Esophagus squamous epithelium (tissue), 5 donors: ENCODE measurements around the gene BACE2. TPM values are rescaled to one million over a fixed set of nuclear protein-coding genes. Genes with fewer than 3 reads are reported as not detected.

Source experiments
- DNase-seq: peaks from one replicate; lab custom pipeline; 2025; lab: John Stamatoyannopoulos, UW
- H3K27ac ChIP-seq, 4 donors: fragments of 200-600 bp; sonication (generic); one replicate each; pipeline ENCODE4 v1.5.1; 2016 to 2019; ENCODE audit warnings: mild to moderate bottlenecking in 1 of 4
- H3K27me3 ChIP-seq, 4 donors: fragments of 200-600 bp; sonication (generic); 1 replicate in 3 of 4; 2 replicates in 1 of 4; pipeline versions ENCODE4 v1.5.1 to v1.6.0; 2017 to 2021; ENCODE audit warnings: antibody characterized with exemption in 1 of 4
- H3K36me3 ChIP-seq, 3 donors: fragments of 200-600 bp; sonication (generic); one replicate each; pipeline ENCODE4 v1.5.1; 2016 to 2019
- H3K4me1 ChIP-seq, 3 donors: fragments of 200-600 bp; sonication (generic); one replicate each; pipeline ENCODE4 v1.5.1; 2017 to 2019
- H3K4me3 ChIP-seq, 4 donors: fragments of 200-600 bp; sonication (generic); 1 replicate in 3 of 4; 2 replicates in 1 of 4; pipeline ENCODE4 v1.5.1; 2016 to 2019; ENCODE audit warnings: mild to moderate bottlenecking in 2 of 4, moderate library complexity in 1 of 4
- H3K9me3 ChIP-seq, 3 donors: fragments of 200-600 bp; sonication (generic); one replicate each; pipeline ENCODE4 v1.5.1; 2016 to 2019
- POLR2A ChIP-seq, 4 donors: fragments of 450-650 bp; IDR thresholded peaks; one replicate each; pipeline ENCODE4 v1.6.1; 2017; ENCODE audit warnings: antibody characterized with exemption in 4 of 4, mild to moderate bottlenecking in 4 of 4, moderate library complexity in 3 of 4
- WGBS, 2 donors: methylation state at CpG; one replicate each; pipeline ENCODE4 v1.1.5; 2018; 5-methylcytosine and 5-hydroxymethylcytosine counted together
- intact Hi-C: fragments of 100-400 bp; cut with DNase I; formaldehyde crosslinking; loops from one replicate; pipeline ENCODE4 v1.15.0; 2022
- total RNA-seq, 4 donors: library from RNA; depleted of rRNA; stranded (reverse); fragments of >200 nt; gene quantifications; one replicate each; pipeline ENCODE4 v1.1.0, GENCODE V29; 2016
- TF ChIP-seq, protein P1 (sequence below), 6 experiments: fragments of 450-650 bp in 4 of 6; fragments of 200-600 bp in 2 of 6; sonication (generic) in 2 of 6; IDR thresholded peaks; one replicate each; pipeline ENCODE4 v1.5.1; 2016 to 2019; ENCODE audit warnings: antibody characterized with exemption in 6 of 6, mild to moderate bottlenecking in 4 of 6, moderate library complexity in 4 of 6
- donor health status: DM: yes; HTN: yes; CAD: no.

Gene BACE2
- total RNA-seq, 4 donors from 2014 or later = 32.8 to 51.5 (median 47.1) TPM

DNA sequence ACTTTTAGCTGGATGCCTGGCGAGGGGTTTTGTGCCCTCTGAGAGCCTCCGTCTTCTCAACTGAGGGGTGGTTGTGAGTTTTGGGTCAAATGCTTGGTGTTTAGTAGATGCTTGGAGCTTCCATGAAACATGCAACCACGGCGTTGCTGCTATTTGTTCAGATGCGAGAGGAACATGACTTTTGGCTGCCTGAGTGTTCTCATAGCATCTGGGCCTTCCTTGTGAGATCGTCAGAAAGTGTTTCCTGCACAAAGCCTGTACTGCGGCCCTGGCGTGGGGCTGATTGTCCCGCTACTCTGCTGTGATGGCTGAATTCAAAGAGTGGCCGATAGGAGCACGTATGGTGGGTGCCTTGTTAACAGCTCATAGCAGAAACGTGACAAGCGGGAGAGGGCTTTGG, 78.8 kb downstream of the BACE2 start:
- intact Hi-C loops = no loop called here
- H3K4me1 ChIP-seq = peaks cover 0 to 20% (median 8%) of the 10 kb centered on the region in 3 donors
- peak overlapping the region in 3 of 4 donors; percentile 52 to 69 (median 59) for H3K27ac ChIP-seq
- H3K4me3 ChIP-seq = no peak overlapping the region
- no peak for DNase-seq
- peaks cover 0 to 93% (median 4%) of the 10 kb centered on the region in 3 donors for H3K36me3 ChIP-seq
- no peaks in the 10 kb centered on the region for H3K9me3 ChIP-seq
- H3K27me3 ChIP-seq = no peaks in the 10 kb centered on the region
- WGBS, 2 donors = 87 to 92% methylated on average over 7 to 13 of the region's 13 CpGs
- no peak for TF ChIP-seq POLR2A (IDR thresholded peaks at IDR 0.05)

DNA sequence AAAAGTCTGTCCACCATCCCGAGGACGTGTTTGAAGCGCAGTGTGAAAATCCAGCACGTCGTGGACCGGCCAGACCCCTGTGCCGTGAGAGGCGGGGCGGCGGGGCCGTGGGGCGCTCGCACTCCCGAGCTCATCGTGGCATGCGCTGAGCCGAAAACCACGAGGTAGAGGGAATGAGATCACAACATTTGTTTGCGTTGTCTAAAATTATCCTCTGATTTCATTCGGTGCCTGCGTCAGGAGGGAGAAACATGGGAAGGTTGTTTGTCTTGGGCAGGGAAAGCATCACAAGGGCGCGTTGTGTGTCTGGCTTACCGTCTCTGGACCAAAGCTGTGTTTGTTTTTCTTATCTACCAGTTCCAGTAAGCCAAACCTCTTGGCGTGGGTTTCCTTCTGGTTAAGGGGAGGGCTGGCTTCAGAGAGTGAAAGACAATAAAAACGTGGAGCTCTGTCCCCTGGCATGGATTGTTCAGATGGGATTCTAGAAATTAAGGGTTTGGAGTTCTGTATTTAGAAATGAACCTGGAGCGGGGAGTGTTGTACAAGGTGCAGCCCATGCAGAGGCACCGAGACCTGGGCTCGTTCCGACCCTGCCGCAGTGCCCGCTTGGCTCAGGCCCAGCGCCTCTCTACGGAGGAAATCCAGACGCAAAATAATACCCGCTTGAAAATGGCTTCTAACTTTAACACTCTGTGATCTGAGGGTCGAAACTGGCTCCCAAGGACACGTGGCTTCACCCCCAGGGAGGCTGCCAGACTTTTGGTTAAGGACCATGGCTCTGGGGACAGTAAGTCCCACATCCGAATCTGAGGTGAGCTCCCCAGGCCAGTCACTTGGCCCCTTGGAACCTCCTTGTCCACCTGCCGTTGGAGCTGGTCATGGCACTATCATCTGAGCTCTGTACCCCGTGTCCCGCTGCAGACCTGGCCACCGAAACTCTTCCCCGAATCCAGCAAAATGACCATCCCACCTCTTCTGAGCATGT, 79.9 kb downstream of the BACE2 start:
- Histone ChIP-seq H3K9me3 (no peaks in the 10 kb centered on the region), H3K4me1 (peaks cover 0 to 20% (median 8%) of the 10 kb centered on the region in 3 donors), H3K27me3 (no peaks in the 10 kb centered on the region), H3K36me3 (peaks cover 0 to 94% (median 10%) of the 10 kb centered on the region in 3 donors), H3K27ac (peak overlapping the region in 3 of 4 donors; percentile 52 to 69 (median 59)), H3K4me3 (no peak overlapping the region)
- DNase-seq = no peak
- 82 to 83% methylated on average over 25 to 43 of the region's 44 CpGs for WGBS, 2 donors
- intact Hi-C loops = no loop called here
- TF ChIP-seq, protein P1, sequence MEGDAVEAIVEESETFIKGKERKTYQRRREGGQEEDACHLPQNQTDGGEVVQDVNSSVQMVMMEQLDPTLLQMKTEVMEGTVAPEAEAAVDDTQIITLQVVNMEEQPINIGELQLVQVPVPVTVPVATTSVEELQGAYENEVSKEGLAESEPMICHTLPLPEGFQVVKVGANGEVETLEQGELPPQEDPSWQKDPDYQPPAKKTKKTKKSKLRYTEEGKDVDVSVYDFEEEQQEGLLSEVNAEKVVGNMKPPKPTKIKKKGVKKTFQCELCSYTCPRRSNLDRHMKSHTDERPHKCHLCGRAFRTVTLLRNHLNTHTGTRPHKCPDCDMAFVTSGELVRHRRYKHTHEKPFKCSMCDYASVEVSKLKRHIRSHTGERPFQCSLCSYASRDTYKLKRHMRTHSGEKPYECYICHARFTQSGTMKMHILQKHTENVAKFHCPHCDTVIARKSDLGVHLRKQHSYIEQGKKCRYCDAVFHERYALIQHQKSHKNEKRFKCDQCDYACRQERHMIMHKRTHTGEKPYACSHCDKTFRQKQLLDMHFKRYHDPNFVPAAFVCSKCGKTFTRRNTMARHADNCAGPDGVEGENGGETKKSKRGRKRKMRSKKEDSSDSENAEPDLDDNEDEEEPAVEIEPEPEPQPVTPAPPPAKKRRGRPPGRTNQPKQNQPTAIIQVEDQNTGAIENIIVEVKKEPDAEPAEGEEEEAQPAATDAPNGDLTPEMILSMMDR (IDR thresholded peaks at IDR 0.05) = no peak
- no peak for TF ChIP-seq POLR2A (IDR thresholded peaks at IDR 0.05)

DNA sequence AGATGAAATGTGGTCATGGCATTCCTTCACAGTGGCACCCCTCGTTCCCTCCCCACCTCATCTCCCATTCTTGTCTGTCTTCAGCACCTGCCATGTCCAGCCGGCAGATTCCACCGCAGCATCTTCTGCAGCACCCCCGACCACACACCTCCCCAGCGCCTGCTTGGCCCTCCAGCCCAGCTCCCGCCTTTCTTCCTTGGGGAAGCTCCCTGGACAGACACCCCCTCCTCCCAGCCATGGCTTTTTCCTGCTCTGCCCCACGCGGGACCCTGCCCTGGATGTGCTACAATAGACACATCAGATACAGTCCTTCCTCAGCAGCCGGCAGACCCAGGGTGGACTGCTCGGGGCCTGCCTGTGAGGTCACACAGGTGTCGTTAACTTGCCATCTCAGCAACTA, 81.5 kb downstream of the BACE2 start:
- intact Hi-C loops = no loop called here
- no peak overlapping the region for H3K4me3 ChIP-seq
- TF ChIP-seq POLR2A (IDR thresholded peaks at IDR 0.05) = no peak
- TF ChIP-seq, protein P1 (IDR thresholded peaks at IDR 0.05) = no peak
- H3K27ac ChIP-seq = peak overlapping the region in 3 of 4 donors; percentile 10 to 70 (median 61)
- no peaks in the 10 kb centered on the region for H3K27me3 ChIP-seq
- peaks cover 0 to 20% (median 8%) of the 10 kb centered on the region in 3 donors for H3K4me1 ChIP-seq
- H3K36me3 ChIP-seq = peaks cover 0 to 94% (median 21%) of the 10 kb centered on the region in 3 donors
- no peak for DNase-seq
- WGBS, 2 donors = 89 to 93% methylated on average over 9 to 11 of the region's 11 CpGs
- no peaks in the 10 kb centered on the region for H3K9me3 ChIP-seq

DNA sequence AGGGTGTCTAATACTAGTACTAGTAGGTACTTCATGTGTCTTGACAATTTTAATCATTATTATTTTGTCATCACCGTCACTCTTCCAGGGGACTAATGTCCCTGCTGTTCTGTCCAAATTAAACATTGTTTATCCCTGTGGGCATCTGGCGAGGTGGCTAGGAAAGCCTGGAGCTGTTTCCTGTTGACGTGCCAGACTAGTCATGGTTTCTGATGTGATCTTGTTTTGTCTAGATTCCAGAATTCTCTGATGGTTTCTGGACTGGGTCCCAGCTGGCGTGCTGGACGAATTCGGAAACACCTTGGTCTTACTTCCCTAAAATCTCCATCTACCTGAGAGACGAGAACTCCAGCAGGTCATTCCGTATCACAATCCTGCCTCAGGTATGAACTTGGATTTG, 82.6 kb downstream of the BACE2 start:
- no peaks in the 10 kb centered on the region for H3K9me3 ChIP-seq
- intact Hi-C loops = no loop called here
- H3K4me1 ChIP-seq = peaks cover 0 to 20% (median 8%) of the 10 kb centered on the region in 3 donors
- H3K27ac ChIP-seq = peak overlapping the region in 3 of 4 donors; percentile 13 to 70 (median 61)
- H3K27me3 ChIP-seq = no peaks in the 10 kb centered on the region
- 31 to 38% methylated on average over 8 of the region's 8 CpGs for WGBS, 2 donors
- TF ChIP-seq, protein P1 (IDR thresholded peaks at IDR 0.05) = no peak
- no peak for TF ChIP-seq POLR2A (IDR thresholded peaks at IDR 0.05)
- DNase-seq = no peak
- peaks cover 0 to 95% (median 21%) of the 10 kb centered on the region in 3 donors for H3K36me3 ChIP-seq
- H3K4me3 ChIP-seq = no peak overlapping the region

DNA sequence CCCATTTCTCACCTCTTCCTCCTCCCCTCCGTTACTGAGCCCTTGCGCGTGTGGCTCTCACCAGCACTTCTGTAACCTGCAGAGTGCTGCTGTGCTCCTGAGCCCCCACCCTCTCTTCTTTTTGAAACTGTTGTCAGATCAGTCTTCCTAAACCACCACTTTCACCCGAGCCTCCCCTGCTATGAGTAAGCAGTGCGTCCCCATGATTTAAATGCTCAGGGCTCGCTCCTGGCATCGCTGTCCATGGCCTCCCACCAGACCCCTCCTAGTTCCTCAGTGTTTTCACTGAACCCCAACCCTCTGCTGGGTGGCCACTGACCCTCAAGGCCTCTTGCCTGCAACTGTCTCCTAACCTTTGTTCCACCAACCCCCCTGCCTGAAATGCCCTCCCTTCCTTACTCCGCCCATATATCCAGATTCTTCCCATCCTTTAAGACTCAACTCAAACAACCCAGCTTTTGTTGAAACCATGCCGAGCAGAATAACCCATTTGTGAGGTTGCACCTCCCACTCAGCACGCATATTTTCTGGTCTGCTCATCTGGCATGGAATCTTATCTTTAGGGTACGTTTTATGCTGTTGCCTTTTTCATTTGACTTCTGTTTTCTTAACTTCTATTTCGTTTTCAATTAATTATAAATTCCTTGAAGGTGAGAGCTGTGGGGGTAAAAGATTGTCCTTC, 84.1 kb downstream of the BACE2 start:
- DNase-seq = no peak
- H3K36me3 ChIP-seq = peaks cover 0 to 98% (median 19%) of the 10 kb centered on the region in 3 donors
- TF ChIP-seq POLR2A (IDR thresholded peaks at IDR 0.05) = no peak
- TF ChIP-seq, protein P1 (IDR thresholded peaks at IDR 0.05) = no peak
- WGBS, 2 donors = 85 to 88% methylated on average over 12 of the region's 12 CpGs
- H3K9me3 ChIP-seq = no peaks in the 10 kb centered on the region
- peaks cover 0 to 20% (median 8%) of the 10 kb centered on the region in 3 donors for H3K4me1 ChIP-seq
- no peaks in the 10 kb centered on the region for H3K27me3 ChIP-seq
- no peak overlapping the region for H3K27ac ChIP-seq
- no peak overlapping the region for H3K4me3 ChIP-seq
- intact Hi-C loops = no loop called here
